HG03175 (cell line): ENCODE results near the gene STX17.

Source experiments
- ATAC-seq: cut with Tn5 transposase; IDR thresholded peaks from one replicate; pipeline ENCODE4 v1.9.1; 2021; ENCODE audit warnings: mild to moderate bottlenecking, moderate library complexity; ENCODE audit not compliant: unreplicated experiment

The STX17 gene

DNA sequence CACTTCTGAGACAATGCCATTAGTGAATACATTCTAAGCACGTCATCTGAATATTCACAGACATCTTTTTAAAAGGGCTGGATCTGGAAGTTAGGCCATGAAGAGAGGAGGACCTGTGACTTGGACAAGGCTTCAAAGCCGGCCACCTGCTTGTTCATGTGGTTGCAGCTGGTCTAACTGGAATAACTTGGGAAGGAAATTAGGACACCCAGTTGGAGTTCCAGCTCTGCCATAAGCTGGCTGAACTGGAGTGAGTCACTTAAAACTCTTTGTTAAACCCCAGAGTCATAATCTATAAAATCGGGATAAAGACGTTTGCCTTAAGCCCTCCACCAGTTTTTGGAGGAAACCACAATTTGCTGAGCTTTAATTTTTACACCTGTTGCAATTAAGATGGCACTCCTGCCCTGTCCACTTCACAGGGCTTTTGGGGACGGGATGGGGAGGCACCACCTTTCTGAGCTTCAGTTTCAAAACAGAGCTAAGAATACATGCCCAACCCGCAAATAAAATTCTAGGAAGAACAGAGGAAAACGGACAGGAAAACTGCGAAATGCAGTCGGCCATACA is 536 bp upstream of the STX17 start:
- no peak for ATAC-seq

- no peak for ATAC-seq
Observed at GRCh38 chr9:99907208-99907532, 716 bp downstream of the STX17 start.

DNA sequence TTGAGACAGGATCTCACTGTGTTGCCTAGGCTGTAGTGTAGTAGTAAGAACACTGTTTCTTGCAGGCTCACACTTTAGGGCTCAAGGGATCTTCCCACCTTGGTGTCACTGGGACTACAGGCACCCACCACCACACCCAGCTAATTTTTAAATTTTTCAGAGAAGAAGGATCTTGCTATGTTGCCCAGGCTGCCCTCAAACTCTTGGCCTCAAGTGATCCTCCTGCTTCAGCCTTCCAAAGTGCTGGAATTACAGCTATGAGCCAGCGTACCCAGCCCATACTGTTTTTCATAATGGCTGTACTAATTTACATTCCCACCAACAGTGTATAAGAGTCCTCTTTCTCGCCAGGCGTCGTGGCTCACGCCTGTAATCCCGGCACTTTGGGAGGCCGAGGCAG is 5.1 kb downstream of the STX17 start:
- ATAC-seq = no peak

DNA sequence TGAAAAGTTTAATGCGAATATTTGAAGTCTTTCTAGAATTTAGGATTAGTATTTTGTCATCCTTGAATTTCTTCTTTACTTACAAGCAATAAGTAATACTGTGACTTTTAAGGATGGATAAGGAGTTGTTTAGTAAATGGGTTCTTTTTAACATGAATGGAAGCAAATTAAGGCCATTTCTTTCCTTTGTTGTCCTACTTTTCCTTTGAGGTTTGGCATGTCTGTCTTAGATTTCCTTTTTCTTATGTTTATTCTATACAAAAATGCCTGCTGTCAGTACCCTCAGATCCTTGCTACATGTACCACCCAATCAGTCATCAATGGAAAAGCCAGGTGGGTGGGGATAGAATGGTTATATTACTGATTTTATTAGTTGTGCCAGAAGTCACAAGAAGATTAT is 10.2 kb downstream of the STX17 start:
- no peak for ATAC-seq

- ATAC-seq = no peak
Observed at GRCh38 chr9:99918134-99918533, 11.7 kb downstream of the STX17 start.

- ATAC-seq = no peak
Observed at GRCh38 chr9:99919930-99920329, 13.5 kb downstream of the STX17 start.

GRCh38 chr9:99921875-99922710 is 15.6 kb downstream of the STX17 start:
- no peak for ATAC-seq

DNA sequence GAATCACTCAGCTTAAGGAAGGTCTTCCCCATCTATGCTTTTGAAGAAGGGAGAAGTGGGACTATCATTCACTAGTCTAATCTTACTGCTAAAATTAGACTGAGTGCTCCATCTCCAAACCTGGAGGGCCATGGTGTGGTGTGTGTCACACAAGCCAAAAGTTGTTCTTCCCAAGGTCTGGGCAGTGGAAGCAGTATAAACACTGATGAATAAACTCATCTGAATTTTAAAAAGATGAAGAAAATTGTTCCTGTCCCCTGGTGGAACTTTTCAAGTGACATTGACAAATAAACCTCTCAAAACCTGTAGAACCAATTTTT is 16.2 kb downstream of the STX17 start:
- no peak for ATAC-seq

DNA sequence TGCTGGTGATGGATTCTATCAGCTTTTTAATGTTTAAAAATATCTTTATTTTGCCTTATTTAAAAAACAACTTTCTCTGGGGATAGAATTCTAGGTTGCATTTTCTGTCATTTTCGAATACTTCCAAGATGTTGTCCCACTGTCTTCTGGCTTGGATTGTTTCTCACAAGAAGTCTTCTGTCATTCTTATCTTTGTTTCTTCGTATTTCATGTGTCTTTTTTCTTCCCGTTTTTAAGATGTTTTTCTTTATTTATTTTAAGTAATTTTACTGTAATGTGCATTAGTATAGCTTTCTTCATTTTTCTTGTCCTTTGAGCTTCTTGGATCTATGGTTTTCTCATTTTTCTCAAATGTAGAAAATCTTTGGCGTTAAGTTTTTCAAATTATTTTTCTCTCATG is 19.1 kb downstream of the STX17 start:
- no peak for ATAC-seq

DNA sequence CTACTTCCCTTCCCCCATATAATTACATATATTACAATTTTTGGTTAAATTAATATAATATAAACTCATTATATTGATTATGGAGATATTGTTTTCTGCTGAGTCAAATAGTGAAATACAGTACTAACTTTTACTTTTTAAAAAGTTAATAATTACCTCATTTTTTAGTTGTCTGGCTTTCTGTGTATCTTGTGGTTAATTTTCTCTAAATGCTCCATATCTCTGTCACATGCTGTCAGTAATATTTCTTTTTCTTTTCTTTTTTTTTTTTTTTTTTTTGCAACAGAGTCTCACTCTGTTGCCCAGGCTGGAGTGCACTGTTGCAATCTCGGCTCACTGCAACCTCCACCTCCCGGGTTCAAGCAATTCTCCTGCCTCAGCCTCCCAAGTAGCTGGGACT is 23.2 kb downstream of the STX17 start:
- ATAC-seq = no peak

GRCh38 chr9:99931155-99931840 is 24.8 kb downstream of the STX17 start:
- ATAC-seq = no peak

GRCh38 chr9:99936947-99937587 is 30.6 kb downstream of the STX17 start:
- ATAC-seq = no peak

- ATAC-seq = no peak
Observed at GRCh38 chr9:99947395-99947794, 40.9 kb downstream of the STX17 start.

GRCh38 chr9:99948482-99948881 is 42.0 kb downstream of the STX17 start:
- ATAC-seq = no peak

GRCh38 chr9:99948896-99949295 is 42.4 kb downstream of the STX17 start:
- ATAC-seq = no peak

DNA sequence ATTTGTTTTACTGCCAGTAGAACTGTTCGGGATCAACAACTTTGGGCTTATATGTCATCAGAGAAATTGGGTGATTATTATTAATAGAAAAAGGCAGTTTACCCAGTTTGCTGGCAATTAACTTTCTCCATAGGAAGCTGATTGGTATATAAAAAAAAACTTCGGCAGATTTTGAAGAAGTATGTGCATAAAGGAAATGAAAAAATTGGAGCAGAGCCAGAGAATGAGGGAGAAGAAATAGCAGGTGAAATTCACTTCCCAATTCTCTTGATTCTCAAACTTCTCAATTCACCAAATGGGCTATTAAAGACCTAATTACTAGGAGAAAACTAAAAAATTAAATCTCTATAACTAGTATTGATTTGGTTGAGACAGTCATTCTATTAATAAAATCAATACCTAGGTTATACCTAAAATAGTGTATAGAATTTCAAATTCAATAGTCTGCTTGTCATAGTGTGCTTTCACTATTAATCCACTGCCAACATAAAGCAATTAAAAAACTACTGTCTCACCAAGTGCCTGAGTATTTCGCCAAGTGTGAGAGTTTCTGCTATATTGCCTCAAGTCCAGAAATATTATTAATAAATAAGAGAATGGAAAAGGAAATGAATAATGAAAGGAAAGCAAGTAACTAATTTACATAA is 47.5 kb downstream of the STX17 start:
- ATAC-seq = no peak

DNA sequence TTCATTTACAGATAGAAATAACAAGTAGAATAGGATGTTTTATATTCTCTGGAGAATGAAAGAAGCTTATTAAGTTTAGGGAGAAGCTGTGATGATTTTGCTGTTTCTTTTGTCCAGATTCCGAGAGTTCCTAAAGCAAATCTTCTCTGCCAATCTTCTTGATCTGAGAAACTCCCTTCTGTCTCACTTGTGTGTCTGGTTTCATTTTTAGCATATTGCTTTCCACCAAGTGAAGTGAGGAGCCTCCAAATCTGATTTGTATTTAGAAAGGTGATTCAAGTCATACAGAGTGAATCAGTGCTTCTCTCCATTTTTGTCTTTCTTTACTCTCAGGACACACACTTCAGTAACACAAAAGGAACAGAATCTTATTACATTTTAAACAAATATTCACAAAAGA is 48.4 kb downstream of the STX17 start:
- no peak for ATAC-seq

DNA sequence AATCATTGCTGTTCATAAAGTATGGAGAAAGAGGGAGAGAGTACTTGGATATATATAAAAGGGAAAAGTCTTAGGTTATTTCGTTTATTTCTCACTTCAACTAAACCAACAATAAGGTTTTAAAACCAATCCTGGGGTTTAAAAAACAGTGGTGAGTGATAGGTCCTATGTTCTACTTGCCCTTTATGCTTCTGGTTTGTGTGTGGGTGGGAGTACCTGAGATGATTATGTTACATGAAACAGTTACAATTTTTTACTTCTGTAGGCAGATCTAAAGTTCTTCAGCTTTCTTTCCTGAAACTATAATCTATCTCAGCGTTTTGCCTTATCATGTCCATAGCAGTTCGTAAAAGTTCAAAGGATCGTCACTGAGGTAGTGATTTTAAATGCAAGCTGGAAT is 49.2 kb downstream of the STX17 start:
- no peak for ATAC-seq

DNA sequence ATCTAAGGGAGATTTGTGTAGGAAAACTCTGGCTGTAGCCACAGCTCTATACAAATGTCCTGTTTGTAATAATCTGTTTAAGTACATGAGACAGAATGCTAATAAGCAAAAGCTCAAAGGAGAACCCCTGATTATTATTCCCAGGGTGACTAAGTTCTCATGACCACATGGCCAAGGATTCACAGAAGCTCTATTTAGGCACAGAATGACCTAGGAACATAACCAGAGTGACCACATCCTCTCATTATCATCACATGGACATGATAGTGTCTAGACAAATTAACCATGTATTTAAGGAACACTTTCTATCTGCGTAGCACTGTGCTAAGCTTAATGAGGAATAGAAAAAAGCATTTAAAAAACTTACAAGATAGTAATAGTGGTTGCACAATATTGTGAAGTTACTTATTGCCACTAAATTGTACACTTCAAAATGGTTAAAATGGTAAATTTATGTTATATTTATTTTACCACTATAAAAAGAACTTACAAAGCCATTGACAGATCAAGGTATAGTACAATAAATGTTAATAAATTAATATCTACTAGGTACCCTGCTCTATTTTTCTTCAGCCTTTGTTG is 56.3 kb downstream of the STX17 start:
- no peak for ATAC-seq

GRCh38 chr9:99964336-99964735 is 57.9 kb downstream of the STX17 start:
- no peak for ATAC-seq

DNA sequence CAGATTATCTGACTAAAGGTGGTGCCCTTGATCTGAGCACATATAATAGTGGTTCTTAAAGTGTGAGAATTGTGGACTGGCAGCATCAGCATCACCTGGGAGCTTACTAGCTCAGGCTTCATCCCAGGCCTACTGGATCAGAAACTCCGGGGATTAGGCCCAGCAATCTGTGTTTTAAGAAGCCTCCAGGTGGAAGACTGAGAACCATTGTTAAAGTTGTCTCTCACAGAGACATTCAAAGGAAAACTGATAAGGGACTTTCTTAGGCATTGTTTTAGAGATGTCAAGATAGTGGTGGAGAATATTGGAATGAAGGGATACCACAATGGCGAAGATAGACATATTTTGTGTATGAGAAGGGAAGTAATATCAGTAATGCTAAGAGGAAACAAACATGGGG is 59.5 kb downstream of the STX17 start:
- ATAC-seq = no peak
